Heart right ventricle (tissue), 16 donors: ENCODE data around the gene POLD1. TPM values are rescaled to one million over a fixed set of nuclear protein-coding genes. Genes with fewer than 3 reads are reported as not detected.

ENCODE experiments used
- ATAC-seq, 8 donors: fragments of 200-7000 bp; cut with Tn5 transposase; one replicate each; pipeline ENCODE4 v1.9.1; 2020; ENCODE audit warnings: mild to moderate bottlenecking in 8 of 8, moderate library complexity in 8 of 8, moderate number of reproducible peaks in 1 of 8
- DNase-seq, 2 donors: peaks; one replicate each; pipeline ENCODE4 v3.0.0-alpha.2; 2020
- H3K27ac ChIP-seq, 10 donors: fragments of 200-600 bp; sonication (generic) in 2 of 10; one replicate each; pipeline versions ENCODE4 v1.5.0 to v1.8.0; 2020 to 2022; ENCODE audit warnings: mild to moderate bottlenecking in 3 of 10
- H3K27me3 ChIP-seq, 7 donors: fragments of 200-600 bp; one replicate each; pipeline ENCODE4 v1.8.0; 2021 to 2022; ENCODE audit warnings: mild to moderate bottlenecking in 2 of 7
- H3K36me3 ChIP-seq, 9 donors: fragments of 200-600 bp; sonication (generic) in 1 of 9; one replicate each; pipeline versions ENCODE4 v1.5.0 to v1.8.0; 2020 to 2022; ENCODE audit warnings: mild to moderate bottlenecking in 2 of 9
- H3K4me1 ChIP-seq, 9 donors: fragments of 200-600 bp; sonication (generic) in 1 of 9; one replicate each; pipeline versions ENCODE4 v1.5.0 to v1.8.0; 2020 to 2022; ENCODE audit warnings: mild to moderate bottlenecking in 4 of 9
- H3K4me3 ChIP-seq, 10 donors: fragments of 200-600 bp; sonication (generic) in 2 of 10; one replicate each; pipeline versions ENCODE4 v1.5.0 to v1.8.0; 2020 to 2022; ENCODE audit warnings: mild to moderate bottlenecking in 7 of 10, moderate library complexity in 2 of 10
- H3K9me3 ChIP-seq, 11 donors: fragments of 200-600 bp in 10 of 11; sonication (generic) in 2 of 11; one replicate each; pipeline versions ENCODE4 v1.5.0 to v1.8.0; 2013 to 2022; ENCODE audit warnings: mild to moderate bottlenecking in 2 of 11, control low read depth in 1 of 11, moderate library complexity in 1 of 11
- CTCF ChIP-seq, 9 donors: fragments of 200-600 bp; sonication (generic) in 2 of 9; IDR thresholded peaks; one replicate each; pipeline versions ENCODE4 v1.5.0 to v1.8.0; 2021 to 2022; ENCODE audit warnings: antibody characterized with exemption in 9 of 9, mild to moderate bottlenecking in 5 of 9, moderate library complexity in 1 of 9
- WGBS, 2 donors: extraction: QIAGEN DNeasy Blood & Tissue Kit; methylation state at CpG; one replicate each; pipeline ENCODE4 v1.1.7; 2013; ENCODE audit warnings: inconsistent platforms in 1 of 2; 5-methylcytosine and 5-hydroxymethylcytosine counted together
- intact Hi-C, 10 donors: fragments of 100-400 bp; cut with DNase I; formaldehyde crosslinking; loops; one replicate each; pipeline versions ENCODE4 v1.11.1 to v1.14.2; 2022
- polyA plus RNA-seq, 2 donors: library from polyadenylated mRNA; stranded (reverse); fragments of 200-250 nt; gene quantifications; one replicate each; pipeline ENCODE4 v1.2.3, GENCODE V29; 2013
- total RNA-seq, 10 donors: library from RNA; stranded (reverse); fragmentation: NEBNext Ultra II Directional in 3 of 10; extraction: Animal tissue kit (Norgen Biotek cat#: 25700) in 3 of 10; gene quantifications; one replicate each; pipeline versions ENCODE4 v1.2.1 to v1.2.4, GENCODE V29; 2021 to 2023
- donor health status: Arrhythmogenic right ventricular cardiomyopathy.
- donor health status: ischemic (EF 13 %, LVEDD 7.1; RV severe dilation, severe dysfunction).
- donor health status: healthy with polysubstance abuse.
- donor health status: DM: no; HTN: yes; CAD: no.
- donor health status: DM: no; HTN: no; CAD: no.
- donor health status: ischemic (EF 25% LVEDD 6.9; RV normal size, moderate dysfunction).
- donor health status: ischemic (EF 25% LVEDD 5.7; RV mildly dilated, moderate dysfunction).
- donor health status: healthy.
- donor health status: DM: yes; HTN: yes; CAD: no.
- donor health status: Ischemic cardiomyopathy.
- donor health status: ischemic (EF 35%, LVEDD 5.7; RV mildly dilated, moderate dysfunction).
- donor health status: nonischemic (EF 11% LVEDD 7.7; RV severe dilation, severe dysfunction).
- donor health status: DM: yes; HTN: yes; CAD: no.
- donor health status: PGD.
- donor health status: ischemic (EF 29% LVEDD 5.4; RV normal size, mild dysfunction).
- donor health status: nonischemic (EF 23%, LVEDD 6.1; RV moderate dilation, normal function).

POLD1 gene
- total and polyA plus RNA-seq, 12 donors = 4.2 to 28.3 (median 11.3) TPM

- no peak for ATAC-seq
- no peak overlapping the region for H3K27ac ChIP-seq
- WGBS, 2 donors = 79 to 83% methylated on average over 18 of the region's 18 CpGs
- H3K4me1 ChIP-seq = peaks cover 0 to 13% (median 0%) of the 10 kb centered on the region in 9 donors
- DNase-seq = no peak
- no peaks in the 10 kb centered on the region for H3K9me3 ChIP-seq
- no peak for TF ChIP-seq CTCF (IDR thresholded peaks at IDR 0.05)
- no peak overlapping the region for H3K4me3 ChIP-seq
- peaks cover 8 to 54% (median 53%) of the 10 kb centered on the region in 7 donors for H3K27me3 ChIP-seq
- intact Hi-C loops = no loop called here
- H3K36me3 ChIP-seq = no peaks in the 10 kb centered on the region
Observed at GRCh38 chr19:50422397-50423278, 38.5 kb downstream of the POLD1 start.

DNA sequence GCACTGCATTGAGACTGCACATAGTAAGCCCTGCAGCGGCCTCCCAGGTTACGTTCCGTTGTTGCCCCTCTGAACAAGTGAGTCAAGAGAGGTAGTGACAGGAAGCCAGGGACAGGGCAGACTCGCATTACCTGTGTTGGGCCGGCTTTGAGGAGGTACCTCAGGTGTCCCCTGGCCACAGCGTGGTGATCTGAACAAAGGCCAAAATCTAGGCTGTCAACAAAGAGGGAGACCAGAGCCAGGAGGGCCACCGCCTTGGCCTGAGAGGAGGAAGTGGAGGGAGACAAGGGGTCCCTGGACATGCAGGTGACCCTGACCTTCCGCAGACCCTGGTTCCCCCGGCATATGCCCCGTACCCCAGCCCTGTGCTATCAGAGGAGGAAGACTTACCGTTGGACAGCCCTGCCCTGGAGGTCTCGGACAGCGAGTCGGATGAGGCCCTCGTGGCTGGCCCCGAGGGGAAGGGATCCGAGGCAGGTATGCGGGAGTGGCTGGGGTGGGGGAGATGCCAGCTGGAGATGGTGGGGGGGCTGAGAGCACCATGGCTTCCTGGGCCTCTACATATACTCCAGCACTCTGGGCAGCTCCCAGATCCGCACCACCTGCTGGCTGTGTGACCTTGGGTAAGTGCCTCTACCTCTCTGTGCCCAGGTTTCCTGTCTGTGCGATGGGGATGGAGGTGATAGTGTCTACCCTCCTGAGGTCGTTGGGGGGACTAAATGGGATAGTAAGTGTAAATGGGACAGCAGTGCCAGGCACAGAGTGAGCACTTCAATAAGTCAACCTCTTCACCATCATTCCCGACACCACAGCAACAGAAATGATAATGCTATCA lies 39.3 kb downstream of the POLD1 start:
- ATAC-seq (no peak), DNase-seq (no peak)
- Histone ChIP-seq H3K9me3 (no peaks in the 10 kb centered on the region), H3K27me3 (peaks cover 6 to 50% (median 44%) of the 10 kb centered on the region in 7 donors), H3K4me3 (no peak overlapping the region), H3K36me3 (no peaks in the 10 kb centered on the region), H3K27ac (no peak overlapping the region), H3K4me1 (peaks cover 0 to 17% (median 6%) of the 10 kb centered on the region in 9 donors)
- intact Hi-C loops = no loop called here
- WGBS, 2 donors = 81 to 85% methylated on average over 22 of the region's 22 CpGs
- TF ChIP-seq CTCF (IDR thresholded peaks at IDR 0.05) = no peak

DNA sequence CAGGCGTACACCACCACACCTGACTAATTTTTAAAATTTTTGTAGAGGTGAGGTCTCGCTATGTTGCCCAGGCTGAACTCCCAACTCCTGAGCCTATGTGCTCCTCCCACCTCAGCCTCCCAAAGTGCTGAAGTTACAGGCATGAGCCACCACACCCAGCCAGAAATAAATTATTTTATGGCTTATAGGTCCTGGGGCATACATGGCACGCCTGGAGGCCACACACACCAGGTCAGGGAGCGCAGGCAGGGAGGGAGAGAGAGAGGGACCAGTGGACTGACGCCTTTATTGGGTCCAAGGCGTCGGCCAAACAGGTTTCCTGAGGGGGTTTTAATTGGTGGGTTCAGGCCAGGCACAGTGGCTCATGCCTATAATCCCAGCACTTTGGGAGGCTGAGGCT lies 41.4 kb downstream of the POLD1 start:
- WGBS, 2 donors = 64 to 91% methylated on average over 7 of the region's 7 CpGs
- DNase-seq (no peak), ATAC-seq (no peak)
- intact Hi-C loops = no loop called here
- TF ChIP-seq CTCF (IDR thresholded peaks at IDR 0.05) = no peak
- H3K27me3 ChIP-seq = peaks cover 0 to 33% (median 24%) of the 10 kb centered on the region in 7 donors
- no peak overlapping the region for H3K27ac ChIP-seq
- peaks cover 0 to 12% (median 6%) of the 10 kb centered on the region in 9 donors for H3K4me1 ChIP-seq
- H3K9me3 ChIP-seq = no peaks in the 10 kb centered on the region
- no peak overlapping the region for H3K4me3 ChIP-seq
- H3K36me3 ChIP-seq = no peaks in the 10 kb centered on the region

DNA sequence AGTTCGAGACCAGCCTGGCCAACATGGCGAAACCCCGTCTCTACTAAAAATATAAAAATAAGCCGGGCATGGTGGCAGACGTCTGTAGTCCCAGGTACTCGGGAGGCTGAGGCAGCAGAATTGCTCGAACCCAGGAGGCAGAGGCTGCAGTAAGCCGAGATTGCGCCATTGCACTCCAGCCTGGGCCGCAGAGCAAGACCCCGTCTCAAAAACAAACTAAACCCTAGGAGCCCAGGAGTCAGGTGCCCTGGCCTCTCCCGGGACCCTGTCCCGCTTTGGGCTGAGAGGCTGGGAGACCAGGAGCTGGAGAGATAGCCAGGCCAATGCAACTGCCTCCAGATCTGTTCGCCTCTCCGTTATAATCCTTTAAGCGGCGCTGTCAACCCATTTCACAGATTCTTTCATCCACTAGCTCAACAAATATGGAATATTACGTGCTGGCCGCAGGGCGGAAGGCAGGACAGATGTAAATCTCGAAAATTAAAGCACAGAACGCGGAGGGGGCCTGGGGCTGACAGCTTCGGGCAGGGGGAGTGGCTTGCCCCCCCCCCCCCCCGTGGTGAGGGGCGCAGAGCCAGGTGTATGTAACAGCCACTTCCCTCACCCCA lies 43.3 kb downstream of the POLD1 start:
- no peaks in the 10 kb centered on the region for H3K36me3 ChIP-seq
- peak overlapping the region in 7 of 10 donors; percentile 18 to 39 (median 34) for H3K4me3 ChIP-seq
- WGBS, 2 donors = 83 to 85% methylated on average over 26 of the region's 26 CpGs
- DNase-seq (no peak), ATAC-seq (no peak)
- H3K27ac ChIP-seq = peak overlapping the region in 5 of 10 donors; percentile 22 to 88 (median 43)
- intact Hi-C loops = no loop called here
- H3K4me1 ChIP-seq = peaks cover 0 to 25% (median 17%) of the 10 kb centered on the region in 9 donors
- no peaks in the 10 kb centered on the region for H3K9me3 ChIP-seq
- TF ChIP-seq CTCF (IDR thresholded peaks at IDR 0.05) = no peak
- peaks cover 0 to 23% (median 13%) of the 10 kb centered on the region in 7 donors for H3K27me3 ChIP-seq
